ENCODE data around the gene GALNT2.

- no peak for TF ChIP-seq REST (IDR thresholded peaks at IDR 0.05)
- TF ChIP-seq, protein P1, sequence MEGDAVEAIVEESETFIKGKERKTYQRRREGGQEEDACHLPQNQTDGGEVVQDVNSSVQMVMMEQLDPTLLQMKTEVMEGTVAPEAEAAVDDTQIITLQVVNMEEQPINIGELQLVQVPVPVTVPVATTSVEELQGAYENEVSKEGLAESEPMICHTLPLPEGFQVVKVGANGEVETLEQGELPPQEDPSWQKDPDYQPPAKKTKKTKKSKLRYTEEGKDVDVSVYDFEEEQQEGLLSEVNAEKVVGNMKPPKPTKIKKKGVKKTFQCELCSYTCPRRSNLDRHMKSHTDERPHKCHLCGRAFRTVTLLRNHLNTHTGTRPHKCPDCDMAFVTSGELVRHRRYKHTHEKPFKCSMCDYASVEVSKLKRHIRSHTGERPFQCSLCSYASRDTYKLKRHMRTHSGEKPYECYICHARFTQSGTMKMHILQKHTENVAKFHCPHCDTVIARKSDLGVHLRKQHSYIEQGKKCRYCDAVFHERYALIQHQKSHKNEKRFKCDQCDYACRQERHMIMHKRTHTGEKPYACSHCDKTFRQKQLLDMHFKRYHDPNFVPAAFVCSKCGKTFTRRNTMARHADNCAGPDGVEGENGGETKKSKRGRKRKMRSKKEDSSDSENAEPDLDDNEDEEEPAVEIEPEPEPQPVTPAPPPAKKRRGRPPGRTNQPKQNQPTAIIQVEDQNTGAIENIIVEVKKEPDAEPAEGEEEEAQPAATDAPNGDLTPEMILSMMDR (IDR thresholded peaks at IDR 0.05; ENCODE audit: low read depth, low read length, missing input control), result no peak
- TF ChIP-seq, protein P2, sequence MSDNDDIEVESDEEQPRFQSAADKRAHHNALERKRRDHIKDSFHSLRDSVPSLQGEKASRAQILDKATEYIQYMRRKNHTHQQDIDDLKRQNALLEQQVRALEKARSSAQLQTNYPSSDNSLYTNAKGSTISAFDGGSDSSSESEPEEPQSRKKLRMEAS (IDR thresholded peaks at IDR 0.05), result no peak
- TF ChIP-seq SP1 (IDR thresholded peaks at IDR 0.05), result no peak
- TF ChIP-seq, protein P3, sequence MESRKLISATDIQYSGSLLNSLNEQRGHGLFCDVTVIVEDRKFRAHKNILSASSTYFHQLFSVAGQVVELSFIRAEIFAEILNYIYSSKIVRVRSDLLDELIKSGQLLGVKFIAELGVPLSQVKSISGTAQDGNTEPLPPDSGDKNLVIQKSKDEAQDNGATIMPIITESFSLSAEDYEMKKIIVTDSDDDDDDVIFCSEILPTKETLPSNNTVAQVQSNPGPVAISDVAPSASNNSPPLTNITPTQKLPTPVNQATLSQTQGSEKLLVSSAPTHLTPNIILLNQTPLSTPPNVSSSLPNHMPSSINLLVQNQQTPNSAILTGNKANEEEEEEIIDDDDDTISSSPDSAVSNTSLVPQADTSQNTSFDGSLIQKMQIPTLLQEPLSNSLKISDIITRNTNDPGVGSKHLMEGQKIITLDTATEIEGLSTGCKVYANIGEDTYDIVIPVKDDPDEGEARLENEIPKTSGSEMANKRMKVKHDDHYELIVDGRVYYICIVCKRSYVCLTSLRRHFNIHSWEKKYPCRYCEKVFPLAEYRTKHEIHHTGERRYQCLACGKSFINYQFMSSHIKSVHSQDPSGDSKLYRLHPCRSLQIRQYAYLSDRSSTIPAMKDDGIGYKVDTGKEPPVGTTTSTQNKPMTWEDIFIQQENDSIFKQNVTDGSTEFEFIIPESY (IDR thresholded peaks at IDR 0.05), result no peak
Measured at GRCh38 chr1:230259621-230260020, 192.6 kb downstream of the GALNT2 start.
